Tibial nerve (tissue), 4 donors: Measurements from ENCODE around the gene RPRD1A. TPM values are rescaled to one million over a fixed set of nuclear protein-coding genes. Genes with fewer than 3 reads are reported as not detected.
A peak's percentile ranks its signal among the peaks of the same experiment; 100 is the strongest.
"Not testable (repeated sequence)": the region's sequence is repeated elsewhere in the genome, so short reads cannot be mapped to it uniquely, and the experiment has no call there.

Experiments
- DNase-seq, 2 donors: peaks; one replicate each; pipeline ENCODE4 v3.0.0-alpha.2; 2019; ENCODE audit warnings: low spot score in 2 of 2
- H3K27ac ChIP-seq, 4 donors: fragments of 200-600 bp; sonication (generic) in 3 of 4; one replicate each; pipeline ENCODE4 v1.5.1; 2017 to 2019; ENCODE audit warnings: mild to moderate bottlenecking in 1 of 4
- H3K27me3 ChIP-seq, 2 donors: fragments of 200-600 bp; sonication (generic) in 1 of 2; one replicate each; pipeline versions ENCODE4 v1.5.1 to v1.6.0; 2017 to 2019
- H3K36me3 ChIP-seq, 3 donors: fragments of 200-600 bp; sonication (generic); one replicate each; pipeline ENCODE4 v1.5.1; 2018 to 2019
- H3K4me1 ChIP-seq, 4 donors: fragments of 200-600 bp; sonication (generic) in 3 of 4; one replicate each; pipeline ENCODE4 v1.5.1; 2017 to 2019
- H3K4me3 ChIP-seq, 4 donors: fragments of 200-600 bp; sonication (generic) in 3 of 4; one replicate each; pipeline ENCODE4 v1.5.1; 2017 to 2019; ENCODE audit warnings: mild to moderate bottlenecking in 1 of 4, moderate library complexity in 1 of 4
- H3K9me3 ChIP-seq, 4 donors: fragments of 200-600 bp; sonication (generic) in 3 of 4; one replicate each; pipeline ENCODE4 v1.5.1; 2017 to 2019
- CTCF ChIP-seq, 5 experiments: fragments of 200-600 bp in 3 of 5; fragments of 450-650 bp in 2 of 5; sonication (generic) in 3 of 5; IDR thresholded peaks; one replicate each; pipeline ENCODE4 v1.5.1; 2016 to 2019; ENCODE audit warnings: antibody characterized with exemption in 5 of 5, mild to moderate bottlenecking in 3 of 5, moderate library complexity in 2 of 5
- EP300 ChIP-seq, 2 donors: sonication (generic); formaldehyde crosslinking; IDR thresholded peaks; one replicate each; pipeline ENCODE4 v1.6.1; 2017; ENCODE audit warnings: antibody characterized with exemption in 2 of 2, mild to moderate bottlenecking in 1 of 2
- POLR2A ChIP-seq, 2 donors: fragments of 450-650 bp; IDR thresholded peaks; one replicate each; pipeline ENCODE4 v1.6.1; 2017; ENCODE audit warnings: antibody characterized with exemption in 2 of 2, mild to moderate bottlenecking in 2 of 2, moderate library complexity in 2 of 2
- WGBS, 2 donors: methylation state at CpG; one replicate each; pipeline ENCODE4 v1.1.5; 2018; 5-methylcytosine and 5-hydroxymethylcytosine counted together
- total RNA-seq, 4 donors: library from RNA; depleted of rRNA; stranded (reverse); fragments of >200 nt; gene quantifications; one replicate each; pipeline ENCODE4 v1.1.0, GENCODE V29; 2016

RPRD1A gene
- total RNA-seq, 4 donors from 2014 or later, result 65.9 to 75.9 (median 69.7) TPM

- H3K27me3 ChIP-seq, result no peaks in the 10 kb centered on the region
- no peaks in the 10 kb centered on the region for H3K36me3 ChIP-seq
- DNase-seq, result no peak
- H3K4me3 ChIP-seq, result peak overlapping the region; percentile 41 to 81 (median 73)
- 1% methylated on average over 5 of the region's 5 CpGs for WGBS, 2 donors
- H3K4me1 ChIP-seq, result peaks cover 0 to 37% (median 7%) of the 10 kb centered on the region in 4 donors
- no peak for TF ChIP-seq POLR2A (IDR thresholded peaks at IDR 0.05)
- TF ChIP-seq CTCF (IDR thresholded peaks at IDR 0.05), result no peak
- TF ChIP-seq EP300 (IDR thresholded peaks at IDR 0.05), result no peak
- H3K27ac ChIP-seq, result peak overlapping the region; percentile 45 to 94 (median 89)
- no peaks in the 10 kb centered on the region for H3K9me3 ChIP-seq
Measured at GRCh38 chr18:36066686-36067054, 689 bp downstream of the RPRD1A start.

- Histone ChIP-seq H3K36me3 (no peaks in the 10 kb centered on the region), H3K4me1 (peaks cover 0 to 37% (median 8%) of the 10 kb centered on the region in 4 donors), H3K27ac (peak overlapping the region in 1 of 4 donors; percentile 94), H3K9me3 (no peaks in the 10 kb centered on the region), H3K27me3 (no peaks in the 10 kb centered on the region), H3K4me3 (peak overlapping the region; percentile 0 to 81 (median 58))
- 17 to 22% methylated on average over 5 of the region's 5 CpGs for WGBS, 2 donors
- TF ChIP-seq POLR2A (IDR thresholded peaks at IDR 0.05) (no peak), EP300 (IDR thresholded peaks at IDR 0.05) (no peak), CTCF (IDR thresholded peaks at IDR 0.05) (no peak)
- DNase-seq, result no peak
Measured at GRCh38 chr18:36066001-36066400, 1.4 kb downstream of the RPRD1A start.

- H3K4me1 ChIP-seq, result peaks cover 0 to 37% (median 12%) of the 10 kb centered on the region in 4 donors
- H3K27ac ChIP-seq, H3K27me3 ChIP-seq, H3K4me3 ChIP-seq, DNase-seq, H3K36me3 ChIP-seq, H3K9me3 ChIP-seq: not testable (repeated sequence)
- 99% methylated on average over 9 of the region's 9 CpGs for WGBS, 2 donors
Measured at GRCh38 chr18:36064809-36065079, 2.6 kb downstream of the RPRD1A start.

- no peaks in the 10 kb centered on the region for H3K27me3 ChIP-seq
- H3K36me3 ChIP-seq, result no peaks in the 10 kb centered on the region
- peaks cover 0 to 37% (median 12%) of the 10 kb centered on the region in 4 donors for H3K4me1 ChIP-seq
- H3K4me3 ChIP-seq, result no peak overlapping the region
- no peak for TF ChIP-seq CTCF (IDR thresholded peaks at IDR 0.05)
- TF ChIP-seq POLR2A (IDR thresholded peaks at IDR 0.05), result no peak
- no peak for TF ChIP-seq EP300 (IDR thresholded peaks at IDR 0.05)
- no peak overlapping the region for H3K27ac ChIP-seq
- WGBS, 2 donors, result 94 to 96% methylated on average over 31 of the region's 31 CpGs
- no peaks in the 10 kb centered on the region for H3K9me3 ChIP-seq
- DNase-seq, result no peak
Measured at GRCh38 chr18:36064027-36064808, 3.1 kb downstream of the RPRD1A start.

- no peak overlapping the region for H3K27ac ChIP-seq
- H3K27me3 ChIP-seq, result no peaks in the 10 kb centered on the region
- H3K4me3 ChIP-seq, result no peak overlapping the region
- no peak for DNase-seq
- peaks cover 0 to 23% (median 5%) of the 10 kb centered on the region in 4 donors for H3K4me1 ChIP-seq
- no peak for TF ChIP-seq POLR2A (IDR thresholded peaks at IDR 0.05)
- TF ChIP-seq EP300 (IDR thresholded peaks at IDR 0.05), result no peak
- no peak for TF ChIP-seq CTCF (IDR thresholded peaks at IDR 0.05)
- no peaks in the 10 kb centered on the region for H3K9me3 ChIP-seq
- WGBS, 2 donors, result 52 to 54% methylated on average over 3 of the region's 3 CpGs
- H3K36me3 ChIP-seq, result no peaks in the 10 kb centered on the region
Measured at GRCh38 chr18:36058674-36059073, 8.7 kb downstream of the RPRD1A start.
